Measurements from ENCODE around the gene GON4L. TPM values are rescaled to one million over a fixed set of nuclear protein-coding genes. Genes with fewer than 3 reads are reported as not detected.
"Not testable (repeated sequence)": the region's sequence is repeated elsewhere in the genome, so short reads cannot be mapped to it uniquely, and the experiment has no call there.

The GON4L gene
- polyA plus RNA-seq, 1 donor (not counting 4 experiments of a cell fraction or from before 2014, with no cell fraction given): 16.7 TPM

- no peak for TF ChIP-seq CTCF (optimal IDR thresholded peaks at IDR 0.05 in 1 of 3, IDR thresholded peaks at IDR 0.05 in 1 of 3, conservative IDR thresholded peaks at IDR 0.05 in 1 of 3; ENCODE audit: extremely low read depth in 1 of 3, insufficient read depth in 2 of 3, low read length in 3 of 3)
- Histone ChIP-seq H2AFZ (ENCODE audit: control insufficient read depth, low read length) (no peak overlapping the region), H3K9me3 (ENCODE audit: control insufficient read depth, low read depth, low read length) (no peaks in the 10 kb centered on the region), H3K27ac (ENCODE audit: control insufficient read depth, insufficient read depth, low read length) (no peak overlapping the region), H3K27me3 (ENCODE audit: control insufficient read depth, extremely low read depth, insufficient read depth, low read length) (no peaks in the 10 kb centered on the region), H3K4me2 (ENCODE audit: control insufficient read depth, extremely low read depth, insufficient read depth, low read depth, low read length) (no peak overlapping the region), H3K4me1 (ENCODE audit: control insufficient read depth, extremely low read depth, insufficient read depth, low read length) (no peaks in the 10 kb centered on the region), H3K9ac (ENCODE audit: control insufficient read depth, extremely low read depth, insufficient read depth, low read length) (no peak overlapping the region), H3K4me3 (ENCODE audit: control insufficient read depth in 2 of 3, extremely low read depth in 1 of 3, insufficient read depth in 2 of 3, low read depth in 1 of 3, low read length in 3 of 3) (no peak overlapping the region), H3K9me1 (ENCODE audit: control insufficient read depth, extremely low read depth, insufficient read depth, low read length) (no peaks in the 10 kb centered on the region), H3K79me2 (ENCODE audit: control insufficient read depth, insufficient read depth, low read length) (peaks cover 31% of the 10 kb centered on the region), H3K36me3 (ENCODE audit: control insufficient read depth in 2 of 2, extremely low read depth in 1 of 2, insufficient read depth in 2 of 2, low read length in 2 of 2) (peaks cover 6 to 10% of the 10 kb centered on the region in 2 experiments), H4K20me1 (ENCODE audit: control insufficient read depth, extremely low read depth, insufficient read depth, low read length) (no peaks in the 10 kb centered on the region)
- FAIRE-seq (no peak), DNase-seq (ENCODE audit: low read depth, low spot score) (no peak)
- dilution Hi-C loops (cut with MboI; ENCODE audit: extremely low pct_ligation_motif_present, low sequenced_read_pairs): no loop called here
These were observed 16.6 kb downstream of the GON4L start for GRCh38 chr1:155840386-155840785.

- FAIRE-seq (no peak), DNase-seq (ENCODE audit: low read depth, low spot score) (no peak)
- Histone ChIP-seq H3K27ac (ENCODE audit: control insufficient read depth, insufficient read depth, low read length) (no peak overlapping the region), H3K79me2 (ENCODE audit: control insufficient read depth, insufficient read depth, low read length) (peaks cover 7% of the 10 kb centered on the region), H3K4me2 (ENCODE audit: control insufficient read depth, extremely low read depth, insufficient read depth, low read depth, low read length) (no peak overlapping the region), H3K4me1 (ENCODE audit: control insufficient read depth, extremely low read depth, insufficient read depth, low read length) (no peaks in the 10 kb centered on the region), H3K27me3 (ENCODE audit: control insufficient read depth, extremely low read depth, insufficient read depth, low read length) (no peaks in the 10 kb centered on the region), H3K4me3 (ENCODE audit: control insufficient read depth in 2 of 3, extremely low read depth in 1 of 3, insufficient read depth in 2 of 3, low read depth in 1 of 3, low read length in 3 of 3) (no peak overlapping the region), H4K20me1 (ENCODE audit: control insufficient read depth, extremely low read depth, insufficient read depth, low read length) (no peaks in the 10 kb centered on the region), H3K9me3 (ENCODE audit: control insufficient read depth, low read depth, low read length) (no peaks in the 10 kb centered on the region), H3K9ac (ENCODE audit: control insufficient read depth, extremely low read depth, insufficient read depth, low read length) (no peak overlapping the region), H2AFZ (ENCODE audit: control insufficient read depth, low read length) (no peak overlapping the region), H3K36me3 (ENCODE audit: control insufficient read depth in 2 of 2, extremely low read depth in 1 of 2, insufficient read depth in 2 of 2, low read length in 2 of 2) (peaks cover 0 to 4% of the 10 kb centered on the region in 2 experiments), H3K9me1 (ENCODE audit: control insufficient read depth, extremely low read depth, insufficient read depth, low read length) (no peaks in the 10 kb centered on the region)
- TF ChIP-seq EZH2 (IDR thresholded peaks at IDR 0.05; ENCODE audit: low read length): no peak
- no peak for TF ChIP-seq CTCF (optimal IDR thresholded peaks at IDR 0.05 in 1 of 3, IDR thresholded peaks at IDR 0.05 in 1 of 3, conservative IDR thresholded peaks at IDR 0.05 in 1 of 3; ENCODE audit: extremely low read depth in 1 of 3, insufficient read depth in 2 of 3, low read length in 3 of 3)
- dilution Hi-C loops (cut with MboI; ENCODE audit: extremely low pct_ligation_motif_present, low sequenced_read_pairs): no loop called here
These were observed 21.5 kb downstream of the GON4L start for GRCh38 chr1:155835548-155835947.

- DNase-seq (ENCODE audit: low read depth, low spot score); H3K9me3 ChIP-seq (ENCODE audit: control insufficient read depth, low read depth, low read length); H3K4me1 ChIP-seq (ENCODE audit: control insufficient read depth, extremely low read depth, insufficient read depth, low read length); H3K9me1 ChIP-seq (ENCODE audit: control insufficient read depth, extremely low read depth, insufficient read depth, low read length); H4K20me1 ChIP-seq (ENCODE audit: control insufficient read depth, extremely low read depth, insufficient read depth, low read length); H3K4me2 ChIP-seq (ENCODE audit: control insufficient read depth, extremely low read depth, insufficient read depth, low read depth, low read length); H3K36me3 ChIP-seq (ENCODE audit: control insufficient read depth in 2 of 2, extremely low read depth in 1 of 2, insufficient read depth in 2 of 2, low read length in 2 of 2); H3K4me3 ChIP-seq (ENCODE audit: control insufficient read depth in 2 of 3, extremely low read depth in 1 of 3, insufficient read depth in 2 of 3, low read depth in 1 of 3, low read length in 3 of 3); FAIRE-seq; dilution Hi-C loops (cut with MboI; ENCODE audit: extremely low pct_ligation_motif_present, low sequenced_read_pairs); H2AFZ ChIP-seq (ENCODE audit: control insufficient read depth, low read length); H3K27ac ChIP-seq (ENCODE audit: control insufficient read depth, insufficient read depth, low read length); H3K27me3 ChIP-seq (ENCODE audit: control insufficient read depth, extremely low read depth, insufficient read depth, low read length); H3K9ac ChIP-seq (ENCODE audit: control insufficient read depth, extremely low read depth, insufficient read depth, low read length); H3K79me2 ChIP-seq (ENCODE audit: control insufficient read depth, insufficient read depth, low read length): not testable (repeated sequence)
These were observed 22.1 kb downstream of the GON4L start for GRCh38 chr1:155834927-155835399.
